GM18507 (cell line): ENCODE data around the gene IGSF9B.

ENCODE experiments used
- DNase-seq: peaks from one replicate; pipeline ENCODE4 v3.0.0; 2011; ENCODE audit warnings: low read depth; ENCODE audit not compliant: insufficient read length; ENCODE audit errors: extremely low spot score
- FAIRE-seq: peaks from 2 replicates; lab custom pipeline; 2011; peaks lifted over from hg19 to GRCh38; lab: Jason Lieb, UNC

IGSF9B gene

GRCh38 chr11:133928628-133929059 is 28.1 kb downstream of the IGSF9B start:
- FAIRE-seq (no peak), DNase-seq (no peak)

- peak; percentile 51 for FAIRE-seq
- DNase-seq = peak; percentile 48
Measured at GRCh38 chr11:133927690-133928627, 28.8 kb downstream of the IGSF9B start.

GRCh38 chr11:133926466-133927246 is 30.1 kb downstream of the IGSF9B start:
- DNase-seq (no peak), FAIRE-seq (no peak)

- no peak for DNase-seq
- no peak for FAIRE-seq
Measured at GRCh38 chr11:133925756-133926155, 31.0 kb downstream of the IGSF9B start.

- FAIRE-seq = no peak
Measured at GRCh38 chr11:133924661-133925060, 32.1 kb downstream of the IGSF9B start.

GRCh38 chr11:133922078-133922870 is 34.5 kb downstream of the IGSF9B start:
- FAIRE-seq (no peak), DNase-seq (no peak)

More at GRCh38 chr11:133924661-133925060, 32.1 kb downstream of the IGSF9B start:
- no peak for DNase-seq

GRCh38 chr11:133921513-133921912 is 35.3 kb downstream of the IGSF9B start:
- FAIRE-seq (no peak), DNase-seq (no peak)

GRCh38 chr11:133921026-133921425 is 35.7 kb downstream of the IGSF9B start:
- no peak for DNase-seq
- no peak for FAIRE-seq

- no peak for DNase-seq
- no peak for FAIRE-seq
Measured at GRCh38 chr11:133920109-133920990, 36.4 kb downstream of the IGSF9B start.

GRCh38 chr11:133919330-133920108 is 37.2 kb downstream of the IGSF9B start:
- FAIRE-seq (no peak), DNase-seq (no peak)

- no peak for DNase-seq
- FAIRE-seq = no peak
Measured at GRCh38 chr11:133918608-133919260, 38.0 kb downstream of the IGSF9B start.

GRCh38 chr11:133917921-133918607 is 38.7 kb downstream of the IGSF9B start:
- FAIRE-seq = no peak
- no peak for DNase-seq

- DNase-seq = no peak
Measured at GRCh38 chr11:133916784-133917440, 39.9 kb downstream of the IGSF9B start.

GRCh38 chr11:133913761-133914160 is 43.0 kb downstream of the IGSF9B start:
- FAIRE-seq (no peak), DNase-seq (no peak)

More at GRCh38 chr11:133916784-133917440, 39.9 kb downstream of the IGSF9B start:
- FAIRE-seq = no peak

GRCh38 chr11:133911171-133911570 is 45.6 kb downstream of the IGSF9B start:
- DNase-seq (no peak), FAIRE-seq (no peak)

- DNase-seq (no peak), FAIRE-seq (no peak)
Measured at GRCh38 chr11:133910101-133910500, 46.7 kb downstream of the IGSF9B start.
